CD4-positive, alpha-beta memory T cell (primary cell): ENCODE measurements around the gene GRID2. TPM values are rescaled to one million over a fixed set of nuclear protein-coding genes. Genes with fewer than 3 reads are reported as not detected.

Experiments
- CTCF ChIA-PET: fragments of 350-600 bp; sonication (Branson Sonifier 250); formaldehyde crosslinking; loops from one replicate; lab custom pipeline; 2021; ENCODE audit warnings: inconsistent platforms; ENCODE audit not compliant: partially characterized antibody; lab: Charles Lee
- POLR2A ChIA-PET: fragments of 350-600 bp; sonication (Branson Sonifier 250); formaldehyde crosslinking; loops from one replicate; lab custom pipeline; 2021; ENCODE audit not compliant: partially characterized antibody; lab: Charles Lee
- DNase-seq, 5 donors: peaks; one replicate each; pipeline versions ENCODE4 v3.0.0 to v3.0.0-alpha.2; 2020 to 2022; ENCODE audit warnings: mixed read lengths in 1 of 5
- H3K27ac ChIP-seq: one replicate; pipeline ENCODE4 v1.7.0; 2013; ENCODE audit warnings: low read depth, low read length
- H3K27me3 ChIP-seq: 2 replicates; pipeline ENCODE4 v1.7.0; 2013; ENCODE audit warnings: mild to moderate bottlenecking, low read length, moderate library complexity; ENCODE audit not compliant: insufficient read depth
- H3K36me3 ChIP-seq: 2 replicates; pipeline ENCODE4 v1.7.0; 2013; ENCODE audit warnings: mild to moderate bottlenecking, low read length, moderate library complexity; ENCODE audit not compliant: insufficient read depth
- H3K4me1 ChIP-seq: 2 replicates; pipeline ENCODE4 v1.7.0; 2013; ENCODE audit warnings: mild to moderate bottlenecking, low read length, moderate library complexity; ENCODE audit not compliant: insufficient read depth
- H3K4me3 ChIP-seq, 2 donors: one replicate each; pipeline ENCODE4 v1.7.0; 2013; ENCODE audit warnings: low read length in 2 of 2, mild to moderate bottlenecking in 1 of 2
- H3K9me3 ChIP-seq, 2 donors: one replicate each; pipeline ENCODE4 v1.7.0; 2013; ENCODE audit warnings: low read length in 2 of 2, control low read depth in 1 of 2; ENCODE audit not compliant: control insufficient read depth in 1 of 2
- H3K27ac Mint-ChIP-seq, 7 donors: one replicate each; pipeline ENCODE4 v1.8.0; 2020 to 2021; ENCODE audit warnings: mixed read lengths in 7 of 7, mild to moderate bottlenecking in 6 of 7, inconsistent platforms in 3 of 7, moderate library complexity in 3 of 7
- H3K27me3 Mint-ChIP-seq, 2 donors: one replicate each; pipeline ENCODE4 v1.8.0; 2020 to 2021; ENCODE audit warnings: mixed read lengths in 2 of 2
- H3K36me3 Mint-ChIP-seq, 2 donors: one replicate each; pipeline ENCODE4 v1.8.0; 2020 to 2021; ENCODE audit warnings: mixed read lengths in 2 of 2, inconsistent platforms in 1 of 2, mild to moderate bottlenecking in 1 of 2
- H3K4me1 Mint-ChIP-seq, 4 donors: one replicate each; pipeline ENCODE4 v1.8.0; 2020 to 2021; ENCODE audit warnings: mixed read lengths in 4 of 4, mild to moderate bottlenecking in 1 of 4
- H3K4me3 Mint-ChIP-seq, 8 donors: one replicate each; pipeline ENCODE4 v1.8.0; 2020 to 2021; ENCODE audit warnings: mixed read lengths in 8 of 8, mild to moderate bottlenecking in 7 of 8, moderate library complexity in 6 of 8, inconsistent platforms in 3 of 8
- H3K9me3 Mint-ChIP-seq, 8 donors: one replicate each; pipeline ENCODE4 v1.8.0; 2020 to 2021; ENCODE audit warnings: mixed read lengths in 8 of 8, mild to moderate bottlenecking in 5 of 8, inconsistent platforms in 3 of 8, moderate library complexity in 1 of 8
- intact Hi-C: fragments of 100-400 bp; cut with micrococcal nuclease; formaldehyde crosslinking; loops from one replicate; pipeline ENCODE4 v1.15.1; 2023
- polyA plus RNA-seq, 2 donors: library from polyadenylated mRNA; unstranded; fragments of 300-500 nt; fragmentation: Illumina TruSeq; gene quantifications; one replicate each; pipeline ENCODE4 v1.2.3, GENCODE V29; 2021
- total RNA-seq, 2 experiments: library from RNA; stranded (reverse); gene quantifications; one replicate each; pipeline ENCODE4 v1.2.3, GENCODE V29; 2021

The GRID2 gene
- total and polyA plus RNA-seq, 4 experiments from 2014 or later: not detected

GRCh38 chr4:93461541-93461940 lies 1157.8 kb downstream of the GRID2 start:
- no peaks in the 10 kb centered on the region for H3K9me3 ChIP-seq
- no peaks in the 10 kb centered on the region for H3K4me1 ChIP-seq
- no peaks in the 10 kb centered on the region for H3K36me3 Mint-ChIP-seq
- H3K27me3 Mint-ChIP-seq: no peaks in the 10 kb centered on the region
- no peak overlapping the region for H3K27ac Mint-ChIP-seq
- CTCF ChIA-PET: no interaction called here
- no peaks in the 10 kb centered on the region for H3K36me3 ChIP-seq
- H3K27me3 ChIP-seq: no peaks in the 10 kb centered on the region
- no peak overlapping the region for H3K4me3 Mint-ChIP-seq
- intact Hi-C loops: no loop called here
- peaks cover 0 to 4% (median 1%) of the 10 kb centered on the region in 8 donors for H3K9me3 Mint-ChIP-seq
- DNase-seq: no peak
- H3K27ac ChIP-seq: no peak overlapping the region
- H3K4me1 Mint-ChIP-seq: no peaks in the 10 kb centered on the region
- POLR2A ChIA-PET: no interaction called here
- H3K4me3 ChIP-seq: no peak overlapping the region

GRCh38 chr4:93466446-93466845 lies 1162.7 kb downstream of the GRID2 start:
- Histone ChIP-seq H3K4me1 (no peaks in the 10 kb centered on the region), H3K4me3 (no peak overlapping the region), H3K27me3 (no peaks in the 10 kb centered on the region), H3K36me3 (no peaks in the 10 kb centered on the region), H3K27ac (no peak overlapping the region), H3K9me3 (no peaks in the 10 kb centered on the region)
- Mint-ChIP-seq H3K27me3 (no peaks in the 10 kb centered on the region), H3K27ac (no peak overlapping the region), H3K4me3 (no peak overlapping the region), H3K36me3 (no peaks in the 10 kb centered on the region), H3K4me1 (no peaks in the 10 kb centered on the region), H3K9me3 (peaks cover 0 to 4% (median 0%) of the 10 kb centered on the region in 8 donors)
- no peak for DNase-seq
- POLR2A ChIA-PET: no interaction called here
- intact Hi-C loops: no loop called here
- CTCF ChIA-PET: no interaction called here

DNA sequence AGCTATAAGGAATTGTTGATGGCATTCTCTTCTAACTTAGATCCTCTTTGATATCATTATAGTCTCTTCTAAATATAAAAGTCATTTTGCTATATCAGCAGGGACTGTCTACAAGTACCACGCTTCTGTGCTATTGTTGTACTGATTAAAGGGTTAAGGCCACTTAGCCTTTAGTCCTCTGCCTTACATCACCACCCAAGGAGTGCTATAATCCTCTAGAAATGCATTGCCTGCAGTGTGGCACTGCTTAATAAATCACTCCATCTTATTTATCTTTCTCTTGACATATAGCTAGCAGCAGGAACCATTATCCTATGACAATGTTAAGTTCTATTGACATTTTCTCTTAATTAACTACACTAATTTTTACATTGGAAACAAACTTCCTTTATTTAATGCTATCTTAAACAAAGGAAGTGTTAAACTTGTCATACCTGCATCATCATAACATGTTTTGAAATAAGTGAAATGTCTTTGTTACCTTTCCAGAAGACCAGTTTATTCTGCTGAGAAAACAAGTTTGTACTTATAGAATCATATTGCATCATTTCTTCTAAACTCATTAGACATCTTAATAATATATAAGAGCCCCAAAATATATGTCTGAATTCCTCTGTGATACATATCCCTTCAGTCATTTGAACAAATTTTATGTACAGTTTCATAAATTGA lies 1163.9 kb downstream of the GRID2 start:
- Histone ChIP-seq H3K9me3 (no peaks in the 10 kb centered on the region), H3K4me3 (no peak overlapping the region), H3K4me1 (no peaks in the 10 kb centered on the region), H3K36me3 (no peaks in the 10 kb centered on the region), H3K27ac (no peak overlapping the region), H3K27me3 (no peaks in the 10 kb centered on the region)
- intact Hi-C loops: no loop called here
- H3K27me3 Mint-ChIP-seq: no peaks in the 10 kb centered on the region
- no peaks in the 10 kb centered on the region for H3K4me1 Mint-ChIP-seq
- H3K36me3 Mint-ChIP-seq: no peaks in the 10 kb centered on the region
- H3K4me3 Mint-ChIP-seq: no peak overlapping the region
- CTCF ChIA-PET: no interaction called here
- H3K9me3 Mint-ChIP-seq: peaks cover 0 to 4% (median 0%) of the 10 kb centered on the region in 8 donors
- POLR2A ChIA-PET: no interaction called here
- no peak for DNase-seq
- no peak overlapping the region for H3K27ac Mint-ChIP-seq

DNA sequence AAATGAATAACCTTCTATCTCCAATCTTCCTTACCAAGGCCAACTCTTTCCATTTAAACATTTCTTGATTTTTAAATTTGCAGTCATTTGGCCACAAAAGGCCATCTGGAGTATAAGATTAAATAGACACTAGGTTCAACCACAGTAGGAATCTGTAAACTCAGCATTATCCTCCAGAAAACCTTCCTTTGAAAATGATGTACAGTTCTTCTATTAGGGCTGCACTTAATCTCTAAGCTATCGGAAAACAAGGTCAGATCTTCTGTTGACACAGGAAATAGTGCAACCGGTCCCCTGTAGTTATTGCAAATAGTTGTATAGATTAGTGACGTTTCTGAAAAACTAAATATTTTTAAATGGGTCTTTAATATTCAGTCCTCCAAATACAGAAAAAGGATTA lies 1165.8 kb downstream of the GRID2 start:
- no peaks in the 10 kb centered on the region for H3K27me3 ChIP-seq
- H3K4me1 ChIP-seq: no peaks in the 10 kb centered on the region
- POLR2A ChIA-PET: no interaction called here
- no peak overlapping the region for H3K27ac Mint-ChIP-seq
- no peak overlapping the region for H3K4me3 ChIP-seq
- no peaks in the 10 kb centered on the region for H3K4me1 Mint-ChIP-seq
- CTCF ChIA-PET: no interaction called here
- no peak overlapping the region for H3K27ac ChIP-seq
- H3K36me3 ChIP-seq: no peaks in the 10 kb centered on the region
- no peak overlapping the region for H3K4me3 Mint-ChIP-seq
- H3K27me3 Mint-ChIP-seq: no peaks in the 10 kb centered on the region
- DNase-seq: no peak
- peaks cover 0 to 6% (median under 1%) of the 10 kb centered on the region in 8 donors for H3K9me3 Mint-ChIP-seq
- no peaks in the 10 kb centered on the region for H3K36me3 Mint-ChIP-seq
- intact Hi-C loops: no loop called here
- no peaks in the 10 kb centered on the region for H3K9me3 ChIP-seq

DNA sequence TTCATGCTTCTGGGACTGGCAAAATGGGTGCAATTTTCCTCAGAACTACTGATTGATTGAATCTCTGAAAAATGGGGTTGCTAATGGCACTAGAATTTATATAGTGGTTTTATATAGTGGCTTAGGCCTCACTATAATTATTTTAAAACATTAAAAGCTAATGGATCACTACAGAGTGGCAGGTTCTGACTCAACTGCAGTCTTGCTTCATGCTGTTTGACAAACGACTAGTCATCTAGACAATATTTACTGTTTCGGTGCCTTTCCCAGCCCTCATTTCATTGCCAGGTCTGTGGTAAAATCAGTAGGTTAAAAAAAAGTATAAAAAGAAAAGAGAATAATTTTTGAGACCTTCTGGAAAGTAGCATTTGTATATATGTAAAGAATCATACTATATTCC lies 1172.0 kb downstream of the GRID2 start:
- intact Hi-C loops: no loop called here
- no peak for DNase-seq
- Mint-ChIP-seq H3K27ac (no peak overlapping the region), H3K9me3 (peaks cover 0 to 4% (median 0%) of the 10 kb centered on the region in 8 donors), H3K36me3 (no peaks in the 10 kb centered on the region), H3K4me3 (no peak overlapping the region), H3K27me3 (no peaks in the 10 kb centered on the region), H3K4me1 (no peaks in the 10 kb centered on the region)
- H3K36me3 ChIP-seq: no peaks in the 10 kb centered on the region
- no peak overlapping the region for H3K4me3 ChIP-seq
- ChIA-PET CTCF (no interaction called here), POLR2A (no interaction called here)
- no peaks in the 10 kb centered on the region for H3K9me3 ChIP-seq
- H3K4me1 ChIP-seq: no peaks in the 10 kb centered on the region
- no peak overlapping the region for H3K27ac ChIP-seq
- H3K27me3 ChIP-seq: no peaks in the 10 kb centered on the region

GRCh38 chr4:93478805-93479204 lies 1175.0 kb downstream of the GRID2 start:
- Mint-ChIP-seq H3K9me3 (peaks cover 0 to 5% (median under 1%) of the 10 kb centered on the region in 8 donors), H3K27ac (no peak overlapping the region), H3K4me3 (no peak overlapping the region), H3K4me1 (no peaks in the 10 kb centered on the region), H3K27me3 (no peaks in the 10 kb centered on the region), H3K36me3 (no peaks in the 10 kb centered on the region)
- peaks cover 0 to 3% of the 10 kb centered on the region in 2 donors for H3K9me3 ChIP-seq
- no peaks in the 10 kb centered on the region for H3K27me3 ChIP-seq
- intact Hi-C loops: no loop called here
- no peak for DNase-seq
- no peaks in the 10 kb centered on the region for H3K4me1 ChIP-seq
- H3K4me3 ChIP-seq: no peak overlapping the region
- no peak overlapping the region for H3K27ac ChIP-seq
- POLR2A ChIA-PET: no interaction called here
- CTCF ChIA-PET: no interaction called here
- no peaks in the 10 kb centered on the region for H3K36me3 ChIP-seq

DNA sequence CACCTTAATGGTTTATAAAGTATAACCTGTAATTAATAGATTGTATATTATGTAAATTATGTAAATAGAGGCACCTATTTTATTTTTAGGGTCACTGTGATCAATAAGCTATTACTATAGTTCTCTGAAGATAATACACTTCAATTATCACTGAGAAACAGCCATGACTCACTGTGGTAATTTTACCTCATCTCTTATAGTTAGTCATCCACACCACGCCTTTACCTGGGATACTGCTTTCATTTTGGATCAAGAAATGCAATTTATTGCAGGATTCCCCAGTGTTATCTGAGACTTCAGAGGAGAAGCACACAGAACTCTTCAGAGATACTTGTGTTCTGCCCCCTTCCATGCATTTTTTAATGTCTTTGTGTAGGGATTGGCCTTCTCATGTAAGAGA lies 1176.7 kb downstream of the GRID2 start:
- Histone ChIP-seq H3K4me1 (no peaks in the 10 kb centered on the region), H3K4me3 (no peak overlapping the region), H3K36me3 (no peaks in the 10 kb centered on the region), H3K27me3 (no peaks in the 10 kb centered on the region), H3K27ac (no peak overlapping the region), H3K9me3 (peaks cover 0 to 3% of the 10 kb centered on the region in 2 donors)
- Mint-ChIP-seq H3K27me3 (no peaks in the 10 kb centered on the region), H3K4me3 (no peak overlapping the region), H3K36me3 (no peaks in the 10 kb centered on the region), H3K9me3 (peaks cover 0 to 5% (median under 1%) of the 10 kb centered on the region in 8 donors), H3K27ac (no peak overlapping the region), H3K4me1 (no peaks in the 10 kb centered on the region)
- no peak for DNase-seq
- intact Hi-C loops: no loop called here
- POLR2A ChIA-PET: no interaction called here
- CTCF ChIA-PET: no interaction called here
